GM19463 (cell line): ENCODE measurements around the gene PLA2G12A.
A peak's percentile ranks its signal among the peaks of the same experiment; 100 is the strongest.

Experiments
- ATAC-seq: cut with Tn5 transposase; IDR thresholded peaks from one replicate; pipeline ENCODE4 v1.9.1; 2021; ENCODE audit warnings: mild to moderate bottlenecking, moderate library complexity; ENCODE audit not compliant: unreplicated experiment

PLA2G12A gene

GRCh38 chr4:109729718-109730618, at the start of gene PLA2G12A:
TSS of gene PLA2G12A (minus strand) at chr4:109730070. CDS start at chr4:109729809, 261 bp downstream.
- peak; percentile 77 for ATAC-seq

GRCh38 chr4:109764789-109765402, 35.0 kb upstream of the PLA2G12A start:
- no peak for ATAC-seq

GRCh38 chr4:109764376-109764775, 34.5 kb upstream of the PLA2G12A start:
- ATAC-seq, result no peak

GRCh38 chr4:109760682-109761081, 30.8 kb upstream of the PLA2G12A start:
- no peak for ATAC-seq

GRCh38 chr4:109755656-109756055, 25.8 kb upstream of the PLA2G12A start:
- no peak for ATAC-seq

- no peak for ATAC-seq
These were observed 24.4 kb upstream of the PLA2G12A start for GRCh38 chr4:109754093-109754857.

GRCh38 chr4:109752525-109752924, 22.7 kb upstream of the PLA2G12A start:
- no peak for ATAC-seq

GRCh38 chr4:109751852-109752251, 22.0 kb upstream of the PLA2G12A start:
- no peak for ATAC-seq

- no peak for ATAC-seq
These were observed 20.9 kb upstream of the PLA2G12A start for GRCh38 chr4:109750652-109751244.

- ATAC-seq, result no peak
These were observed 19.7 kb upstream of the PLA2G12A start for GRCh38 chr4:109749388-109750082.

- no peak for ATAC-seq
These were observed 18.2 kb upstream of the PLA2G12A start for GRCh38 chr4:109748114-109748513.

GRCh38 chr4:109746728-109747127, 16.9 kb upstream of the PLA2G12A start:
- ATAC-seq, result no peak

- no peak for ATAC-seq
These were observed 16.0 kb upstream of the PLA2G12A start for GRCh38 chr4:109745830-109746229.

GRCh38 chr4:109739547-109739946, 9.7 kb upstream of the PLA2G12A start:
- ATAC-seq, result no peak

GRCh38 chr4:109738104-109738872, 8.4 kb upstream of the PLA2G12A start:
- no peak for ATAC-seq

- no peak for ATAC-seq
These were observed 5.9 kb upstream of the PLA2G12A start for GRCh38 chr4:109735566-109736365.

- no peak for ATAC-seq
These were observed 3.9 kb upstream of the PLA2G12A start for GRCh38 chr4:109733728-109734127.

GRCh38 chr4:109730619-109731545, 1.0 kb upstream of the PLA2G12A start:
- no peak for ATAC-seq
